ENCODE measurements around the gene ZNF215. TPM values are rescaled to one million over a fixed set of nuclear protein-coding genes. Genes with fewer than 3 reads are reported as not detected.
A peak's percentile ranks its signal among the peaks of the same experiment; 100 is the strongest.
"Not testable (repeated sequence)": the region's sequence is repeated elsewhere in the genome, so short reads cannot be mapped to it uniquely, and the experiment has no call there.

ZNF215 gene
- total RNA-seq, 2 donors from 2014 or later = 0.24 to 1.5 TPM

DNA sequence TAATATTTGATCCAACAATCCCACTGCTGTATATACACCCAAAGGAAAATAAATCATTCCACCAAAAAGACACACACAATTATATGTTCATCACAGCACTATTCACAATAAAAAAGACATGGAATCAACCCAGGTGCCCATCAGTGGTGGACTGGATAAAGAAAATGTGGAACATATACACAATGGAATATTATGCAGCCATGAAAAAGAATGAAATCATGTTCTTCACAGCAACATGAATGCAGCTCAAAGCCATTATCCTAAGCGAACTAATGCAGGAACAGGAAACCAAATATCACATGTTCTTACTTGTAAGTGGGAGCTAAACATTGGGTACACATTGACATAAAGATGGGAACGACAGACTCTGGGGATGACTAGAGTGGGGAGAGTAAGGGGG is 6.5 kb upstream of the ZNF215 start:
- Mint-ChIP-seq H3K4me3 (no peak overlapping the region), H3K9me3 (peaks cover 7% of the 10 kb centered on the region), H3K36me3 (no peaks in the 10 kb centered on the region), H3K27me3 (peaks cover 16 to 40% of the 10 kb centered on the region in 2 donors), H3K27ac (no peak overlapping the region), H3K4me1 (ENCODE audit: low read depth in 2 of 2) (no peaks in the 10 kb centered on the region)
- ATAC-seq (no peak), DNase-seq (ENCODE audit: low spot score) (no peak)

DNA sequence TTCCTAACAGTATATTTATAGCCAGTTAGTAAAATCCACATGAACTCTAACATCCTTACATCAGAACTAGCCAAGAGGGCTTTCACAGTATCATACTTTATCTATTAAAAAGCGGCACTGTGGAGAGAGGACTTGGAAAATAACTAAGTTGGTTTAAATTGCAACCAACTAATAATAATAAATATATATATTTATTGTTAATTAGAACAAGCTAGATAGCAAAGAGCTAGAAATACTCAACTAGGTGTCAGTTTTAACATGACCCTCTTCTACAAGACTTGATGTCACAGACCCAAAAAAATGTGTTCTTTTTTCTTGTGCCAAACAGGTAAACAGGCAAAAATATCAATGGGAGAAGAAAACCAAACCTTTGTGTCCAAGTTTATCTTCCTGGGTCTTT is 5.5 kb upstream of the ZNF215 start, which contains the start of gene OR2D3:
Gene OR2D3, plus strand, starts transcription at position 301 of the 400 bp plus-strand sequence. Its CDS starts 0 bp downstream, at position 301.
- no peak within 1 kb of the TSS for H3K27ac Mint-ChIP-seq
- no peak for DNase-seq (ENCODE audit: low spot score)
- peaks cover under 1% of the 10 kb centered on the region for H3K36me3 Mint-ChIP-seq
- ATAC-seq = no peak
- H3K27me3 Mint-ChIP-seq = peaks cover 21 to 50% of the 10 kb centered on the region in 2 donors
- H3K9me3 Mint-ChIP-seq = peaks cover 7% of the 10 kb centered on the region
- no peak within 1 kb of the TSS for H3K4me3 Mint-ChIP-seq
- peaks cover 0 to 2% of the 10 kb centered on the region in 2 donors for H3K4me1 Mint-ChIP-seq (ENCODE audit: low read depth in 2 of 2)

DNA sequence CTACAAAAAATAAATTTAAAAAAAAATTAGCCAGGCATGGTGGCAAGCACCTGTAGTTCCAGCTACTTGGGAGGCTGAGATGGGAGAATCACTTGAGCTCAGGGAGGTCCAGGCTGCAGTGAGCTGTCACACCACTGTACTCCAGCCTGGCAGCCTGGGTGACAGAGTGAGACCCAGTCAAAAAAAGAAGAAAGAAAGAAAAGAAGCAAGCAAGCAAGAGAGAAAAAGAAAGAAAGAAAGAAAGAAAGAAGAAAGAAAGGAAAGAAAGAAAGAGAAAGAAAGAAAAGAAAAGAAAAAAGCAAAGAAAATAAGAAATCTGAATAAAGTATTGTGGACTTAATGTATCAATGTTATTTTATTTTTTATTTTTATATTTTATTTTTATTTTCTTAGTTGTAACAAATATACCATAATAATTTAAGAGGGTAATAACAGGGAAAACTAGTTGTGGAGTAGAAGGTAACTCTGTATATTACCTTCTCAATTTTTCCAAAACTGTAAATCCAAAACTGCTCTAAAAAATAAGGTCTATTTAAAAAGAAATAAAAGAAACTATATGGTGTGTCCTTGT is 1.1 kb upstream of the ZNF215 start:
- Mint-ChIP-seq H3K4me1 (ENCODE audit: low read depth in 2 of 2) (peaks cover 10 to 16% of the 10 kb centered on the region in 2 donors), H3K9me3 (peaks cover 10% of the 10 kb centered on the region), H3K36me3 (peaks cover 5% of the 10 kb centered on the region), H3K27me3 (peaks cover 37 to 63% of the 10 kb centered on the region in 2 donors), H3K27ac (no peak overlapping the region), H3K4me3 (no peak overlapping the region)
- no peak for DNase-seq (ENCODE audit: low spot score)
- no peak for ATAC-seq

- Mint-ChIP-seq H3K27me3 (peaks cover 41 to 63% of the 10 kb centered on the region in 2 donors), H3K4me1 (ENCODE audit: low read depth in 2 of 2) (peaks cover 10 to 16% of the 10 kb centered on the region in 2 donors), H3K9me3 (peaks cover 10% of the 10 kb centered on the region), H3K4me3 (peak overlapping the region; percentile 50), H3K27ac (peak overlapping the region in 1 of 2 donors; percentile 2), H3K36me3 (peaks cover 5% of the 10 kb centered on the region)
- no peak for DNase-seq (ENCODE audit: low spot score)
- no peak for ATAC-seq
These were observed 504 bp upstream of the ZNF215 start for GRCh38 chr11:6925636-6926207.

DNA sequence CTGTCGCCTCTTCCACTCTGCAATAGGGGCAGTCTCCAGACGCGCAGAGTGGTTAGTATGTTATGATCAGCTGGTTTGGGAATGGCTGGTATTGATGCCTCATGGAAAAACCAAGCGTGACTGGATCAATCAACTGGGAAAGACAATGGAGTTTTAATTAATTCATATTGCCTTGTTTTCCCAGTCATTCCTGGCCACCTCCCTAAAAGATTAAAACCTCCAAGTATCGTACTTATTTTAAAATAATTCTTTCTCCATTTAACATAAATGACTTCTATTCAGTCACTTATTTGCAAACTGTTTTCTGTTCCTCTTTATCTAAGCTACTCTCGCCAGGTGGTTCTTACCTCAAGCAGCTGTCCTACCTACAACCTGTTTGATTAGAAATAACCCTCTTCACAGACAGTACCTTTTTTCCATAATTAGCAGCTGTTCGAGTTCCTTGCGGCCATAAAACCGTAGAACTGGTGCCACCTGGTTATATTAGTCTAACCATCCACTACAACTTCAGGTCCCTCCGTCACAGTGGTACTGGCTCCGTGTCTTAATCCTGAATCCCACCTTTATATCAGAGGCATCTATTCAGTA is 898 bp downstream of the ZNF215 start:
- Mint-ChIP-seq H3K9me3 (peaks cover 2% of the 10 kb centered on the region), H3K27ac (no peak overlapping the region), H3K36me3 (peaks cover 5% of the 10 kb centered on the region), H3K4me3 (peak overlapping the region; percentile 50), H3K4me1 (ENCODE audit: low read depth in 2 of 2) (peaks cover 10 to 16% of the 10 kb centered on the region in 2 donors), H3K27me3 (peaks cover 32 to 54% of the 10 kb centered on the region in 2 donors)
- ATAC-seq (no peak), DNase-seq (ENCODE audit: low spot score) (no peak)

DNA sequence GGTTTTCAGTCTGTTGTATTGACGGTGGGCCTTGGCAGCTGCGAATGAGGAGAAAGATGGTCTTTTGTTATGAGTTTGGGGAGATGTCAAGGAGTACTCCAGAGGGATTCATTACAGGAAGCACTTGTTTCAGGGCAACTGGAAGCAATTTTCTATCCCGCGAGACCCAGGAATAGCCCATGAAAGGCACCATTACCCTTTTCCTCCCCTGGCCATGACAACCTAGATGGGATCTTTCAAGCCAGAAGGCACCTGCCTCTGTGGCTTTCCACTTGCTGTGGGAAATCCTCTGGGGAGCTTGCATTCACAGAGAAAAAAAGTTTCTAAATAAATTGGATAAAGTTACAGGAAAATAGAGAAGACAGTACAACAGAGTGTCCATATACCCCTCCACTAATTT is 2.7 kb downstream of the ZNF215 start:
- no peak for DNase-seq (ENCODE audit: low spot score)
- ATAC-seq = no peak
- Mint-ChIP-seq H3K4me3 (no peak overlapping the region), H3K4me1 (ENCODE audit: low read depth in 2 of 2) (peaks cover 10 to 16% of the 10 kb centered on the region in 2 donors), H3K9me3 (peaks cover 2% of the 10 kb centered on the region), H3K27ac (no peak overlapping the region), H3K27me3 (peaks cover 34 to 38% of the 10 kb centered on the region in 2 donors), H3K36me3 (peaks cover 5% of the 10 kb centered on the region)

- no peak for ATAC-seq
- no peak for DNase-seq (ENCODE audit: low spot score)
- H3K27me3 Mint-ChIP-seq = peaks cover 21 to 26% of the 10 kb centered on the region in 2 donors
- H3K4me3 Mint-ChIP-seq = no peak overlapping the region
- H3K9me3 Mint-ChIP-seq = no peaks in the 10 kb centered on the region
- H3K4me1 Mint-ChIP-seq (ENCODE audit: low read depth in 2 of 2) = peaks cover 6 to 8% of the 10 kb centered on the region in 2 donors
- no peak overlapping the region for H3K27ac Mint-ChIP-seq
- H3K36me3 Mint-ChIP-seq = no peaks in the 10 kb centered on the region
These were observed 5.0 kb downstream of the ZNF215 start for GRCh38 chr11:6931146-6931713.

GRCh38 chr11:6932145-6932544 is 5.9 kb downstream of the ZNF215 start:
- Mint-ChIP-seq H3K4me3 (no peak overlapping the region), H3K27me3 (peaks cover 20 to 26% of the 10 kb centered on the region in 2 donors), H3K36me3 (no peaks in the 10 kb centered on the region), H3K9me3 (no peaks in the 10 kb centered on the region), H3K4me1 (ENCODE audit: low read depth in 2 of 2) (peaks cover 6 to 8% of the 10 kb centered on the region in 2 donors), H3K27ac (no peak overlapping the region)
- ATAC-seq (no peak), DNase-seq (ENCODE audit: low spot score) (no peak)

- Mint-ChIP-seq H3K27ac (no peak overlapping the region), H3K4me1 (ENCODE audit: low read depth in 2 of 2) (no peaks in the 10 kb centered on the region), H3K27me3 (peaks cover 0 to 13% of the 10 kb centered on the region in 2 donors), H3K4me3 (no peak overlapping the region), H3K9me3 (peaks cover 2% of the 10 kb centered on the region), H3K36me3 (no peaks in the 10 kb centered on the region)
- DNase-seq (ENCODE audit: low spot score) = no peak
- no peak for ATAC-seq
These were observed 15.7 kb downstream of the ZNF215 start for GRCh38 chr11:6941970-6942369.

DNA sequence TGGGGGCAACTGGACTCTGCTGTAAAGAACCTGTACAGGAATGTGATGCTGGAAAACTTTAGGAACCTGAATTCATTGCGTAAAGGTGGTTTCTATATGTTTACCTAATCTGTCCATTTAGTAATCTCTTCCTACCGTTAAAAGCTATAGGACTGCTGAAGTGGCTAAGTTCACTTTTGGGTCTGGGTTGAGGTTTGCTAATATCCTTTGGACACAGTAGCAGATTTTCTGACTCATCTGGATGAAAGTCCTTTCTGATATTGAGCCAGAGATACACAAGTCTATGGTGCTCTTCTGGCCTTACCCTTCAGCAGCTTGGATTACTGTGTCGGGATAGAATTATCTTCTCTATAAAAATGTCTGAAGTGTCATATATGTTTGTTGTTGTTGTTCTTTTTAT is 16.9 kb downstream of the ZNF215 start:
- no peak for ATAC-seq
- no peaks in the 10 kb centered on the region for H3K36me3 Mint-ChIP-seq
- peaks cover 0 to 13% of the 10 kb centered on the region in 2 donors for H3K27me3 Mint-ChIP-seq
- no peaks in the 10 kb centered on the region for H3K4me1 Mint-ChIP-seq (ENCODE audit: low read depth in 2 of 2)
- H3K9me3 Mint-ChIP-seq = peaks cover 2% of the 10 kb centered on the region
- no peak overlapping the region for H3K27ac Mint-ChIP-seq
- H3K4me3 Mint-ChIP-seq = no peak overlapping the region
- no peak for DNase-seq (ENCODE audit: low spot score)

- not testable (repeated sequence) for H3K27me3 Mint-ChIP-seq; H3K27ac Mint-ChIP-seq; H3K4me3 Mint-ChIP-seq; H3K9me3 Mint-ChIP-seq; ATAC-seq; H3K4me1 Mint-ChIP-seq (ENCODE audit: low read depth in 2 of 2); DNase-seq (ENCODE audit: low spot score); H3K36me3 Mint-ChIP-seq
These were observed 28.0 kb downstream of the ZNF215 start for GRCh38 chr11:6954248-6954647.

DNA sequence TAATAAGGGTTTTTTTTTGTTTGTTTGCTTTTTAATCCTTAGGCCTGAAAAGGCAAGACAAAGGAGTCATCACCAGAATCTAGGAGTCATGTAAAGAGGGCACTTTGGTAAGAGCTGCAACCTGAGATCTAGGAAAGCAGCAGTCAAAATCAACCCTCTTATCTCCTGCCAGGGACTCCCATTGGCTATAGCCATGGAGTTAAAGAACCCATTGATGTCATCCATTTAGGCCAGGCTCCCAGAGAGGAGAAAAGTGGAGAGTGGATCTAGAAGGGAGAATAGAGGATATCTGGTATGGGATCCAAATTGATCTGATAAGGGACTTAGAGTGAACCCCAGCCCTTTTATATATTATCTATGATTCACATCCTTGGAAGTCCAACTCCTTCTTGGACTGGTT is 35.9 kb downstream of the ZNF215 start:
- H3K4me1 Mint-ChIP-seq (ENCODE audit: low read depth in 2 of 2) = no peaks in the 10 kb centered on the region
- ATAC-seq (no peak), DNase-seq (ENCODE audit: low spot score) (no peak)
- H3K9me3 Mint-ChIP-seq = no peaks in the 10 kb centered on the region
- peaks cover 0 to 2% of the 10 kb centered on the region in 2 donors for H3K27me3 Mint-ChIP-seq
- no peak overlapping the region for H3K4me3 Mint-ChIP-seq
- H3K27ac Mint-ChIP-seq = no peak overlapping the region
- no peaks in the 10 kb centered on the region for H3K36me3 Mint-ChIP-seq

DNA sequence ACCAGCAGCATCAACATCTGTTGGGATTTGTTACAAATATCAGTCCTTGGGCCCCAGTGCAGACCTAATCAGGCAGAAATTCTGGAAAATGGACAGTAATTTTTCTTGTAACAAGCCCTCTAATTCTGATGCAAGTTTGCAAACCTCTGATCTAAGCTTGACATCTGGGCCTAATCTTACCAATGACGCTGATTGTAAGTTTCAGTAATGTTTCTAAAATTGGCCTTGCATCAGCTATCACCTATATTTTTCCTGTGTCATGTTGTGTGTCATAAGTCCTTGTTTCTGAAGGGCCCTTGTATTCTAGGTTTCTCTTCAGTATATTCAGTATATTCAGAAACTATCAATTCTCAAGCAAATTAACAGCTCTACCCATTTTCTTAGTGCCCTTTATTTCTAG is 36.4 kb downstream of the ZNF215 start:
- Mint-ChIP-seq H3K9me3 (peaks cover 1% of the 10 kb centered on the region), H3K36me3 (no peaks in the 10 kb centered on the region), H3K27me3 (peaks cover 0 to 2% of the 10 kb centered on the region in 2 donors), H3K27ac (no peak overlapping the region), H3K4me3 (no peak overlapping the region), H3K4me1 (ENCODE audit: low read depth in 2 of 2) (no peaks in the 10 kb centered on the region)
- ATAC-seq = no peak
- DNase-seq (ENCODE audit: low spot score) = no peak

- Mint-ChIP-seq H3K4me1 (ENCODE audit: low read depth in 2 of 2) (no peaks in the 10 kb centered on the region), H3K9me3 (peaks cover 6% of the 10 kb centered on the region), H3K4me3 (no peak overlapping the region), H3K36me3 (no peaks in the 10 kb centered on the region), H3K27ac (no peak overlapping the region), H3K27me3 (no peaks in the 10 kb centered on the region)
- ATAC-seq (no peak), DNase-seq (ENCODE audit: low spot score) (no peak)
These were observed 42.6 kb downstream of the ZNF215 start for GRCh38 chr11:6968816-6969215.

All from natural killer cell treated with Interleukin-12 subunit alpha and Interleukin-12 subunit beta and Interleukin-15 and Interleukin-18, amount 100 ng/mL, for 72 hours (primary cell).